GM12874 (cell line): ENCODE data around the gene NR2F1.

ENCODE experiments used
- TF ChIP-seq, protein P1 (sequence below): IDR thresholded peaks from 2 replicates; pipeline ENCODE4 v1.5.1; 2011; ENCODE audit warnings: low read depth, mild to moderate bottlenecking, control low read depth, low read length, moderate library complexity; ENCODE audit not compliant: insufficient read depth

The NR2F1 gene

GRCh38 chr5:93587597-93588351 is 4.8 kb downstream of the NR2F1 start:
- TF ChIP-seq, protein P1, sequence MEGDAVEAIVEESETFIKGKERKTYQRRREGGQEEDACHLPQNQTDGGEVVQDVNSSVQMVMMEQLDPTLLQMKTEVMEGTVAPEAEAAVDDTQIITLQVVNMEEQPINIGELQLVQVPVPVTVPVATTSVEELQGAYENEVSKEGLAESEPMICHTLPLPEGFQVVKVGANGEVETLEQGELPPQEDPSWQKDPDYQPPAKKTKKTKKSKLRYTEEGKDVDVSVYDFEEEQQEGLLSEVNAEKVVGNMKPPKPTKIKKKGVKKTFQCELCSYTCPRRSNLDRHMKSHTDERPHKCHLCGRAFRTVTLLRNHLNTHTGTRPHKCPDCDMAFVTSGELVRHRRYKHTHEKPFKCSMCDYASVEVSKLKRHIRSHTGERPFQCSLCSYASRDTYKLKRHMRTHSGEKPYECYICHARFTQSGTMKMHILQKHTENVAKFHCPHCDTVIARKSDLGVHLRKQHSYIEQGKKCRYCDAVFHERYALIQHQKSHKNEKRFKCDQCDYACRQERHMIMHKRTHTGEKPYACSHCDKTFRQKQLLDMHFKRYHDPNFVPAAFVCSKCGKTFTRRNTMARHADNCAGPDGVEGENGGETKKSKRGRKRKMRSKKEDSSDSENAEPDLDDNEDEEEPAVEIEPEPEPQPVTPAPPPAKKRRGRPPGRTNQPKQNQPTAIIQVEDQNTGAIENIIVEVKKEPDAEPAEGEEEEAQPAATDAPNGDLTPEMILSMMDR = no peak

- TF ChIP-seq, protein P1 = no peak
Observed at GRCh38 chr5:93588352-93589151, 5.5 kb downstream of the NR2F1 start.

DNA sequence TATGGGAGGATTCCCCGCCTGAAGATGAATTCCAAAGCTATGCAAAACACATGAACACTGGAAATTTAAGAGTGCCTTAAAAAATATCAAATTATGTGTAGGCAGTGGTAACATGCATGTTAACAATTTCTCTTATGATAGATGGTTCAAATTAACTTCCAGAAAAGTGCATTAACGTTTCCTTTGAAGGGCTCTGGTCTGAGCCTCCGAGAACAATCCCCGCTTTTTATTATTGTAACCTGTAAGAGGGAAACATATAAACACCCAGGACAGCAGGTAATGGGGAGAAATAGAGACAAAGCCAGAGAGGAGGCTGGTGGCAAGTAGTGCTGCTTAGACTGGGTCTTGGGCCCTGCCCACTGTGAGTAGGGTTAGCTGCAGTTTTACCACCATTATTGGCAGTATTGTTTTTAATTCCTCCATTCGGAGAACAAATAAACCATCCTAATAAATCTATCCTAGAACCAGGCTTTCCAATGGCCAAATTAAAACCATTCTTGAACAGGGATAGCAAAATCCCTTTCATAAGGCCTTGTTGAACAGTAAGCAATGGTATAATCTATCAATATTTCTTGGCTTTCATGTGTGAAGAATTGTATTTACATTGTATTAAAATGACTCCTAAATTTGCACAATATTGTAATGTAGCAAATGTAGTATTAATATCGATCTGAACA is 6.3 kb downstream of the NR2F1 start:
- TF ChIP-seq, protein P1 = no peak

- TF ChIP-seq, protein P1 = no peak
Observed at GRCh38 chr5:93589829-93590215, 6.8 kb downstream of the NR2F1 start.

DNA sequence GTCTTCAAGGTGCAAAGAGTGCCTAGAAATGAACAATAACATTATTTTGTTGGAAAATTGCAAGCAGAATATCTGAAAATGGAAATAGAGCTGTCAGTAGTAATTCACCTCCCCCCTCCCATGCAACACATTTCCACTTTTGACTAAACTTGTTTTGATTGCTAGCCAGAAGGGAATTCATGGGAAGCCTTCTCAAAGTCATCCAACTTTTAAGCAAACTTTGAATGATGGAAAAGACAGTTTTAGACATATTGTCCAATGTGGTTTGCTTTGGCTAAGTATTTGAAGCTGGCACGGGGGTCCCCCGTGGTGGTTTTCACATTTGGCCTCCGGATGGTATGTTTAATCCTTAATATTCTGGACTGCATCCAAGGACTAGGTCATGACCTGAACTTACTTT is 7.5 kb downstream of the NR2F1 start:
- TF ChIP-seq, protein P1 = no peak

DNA sequence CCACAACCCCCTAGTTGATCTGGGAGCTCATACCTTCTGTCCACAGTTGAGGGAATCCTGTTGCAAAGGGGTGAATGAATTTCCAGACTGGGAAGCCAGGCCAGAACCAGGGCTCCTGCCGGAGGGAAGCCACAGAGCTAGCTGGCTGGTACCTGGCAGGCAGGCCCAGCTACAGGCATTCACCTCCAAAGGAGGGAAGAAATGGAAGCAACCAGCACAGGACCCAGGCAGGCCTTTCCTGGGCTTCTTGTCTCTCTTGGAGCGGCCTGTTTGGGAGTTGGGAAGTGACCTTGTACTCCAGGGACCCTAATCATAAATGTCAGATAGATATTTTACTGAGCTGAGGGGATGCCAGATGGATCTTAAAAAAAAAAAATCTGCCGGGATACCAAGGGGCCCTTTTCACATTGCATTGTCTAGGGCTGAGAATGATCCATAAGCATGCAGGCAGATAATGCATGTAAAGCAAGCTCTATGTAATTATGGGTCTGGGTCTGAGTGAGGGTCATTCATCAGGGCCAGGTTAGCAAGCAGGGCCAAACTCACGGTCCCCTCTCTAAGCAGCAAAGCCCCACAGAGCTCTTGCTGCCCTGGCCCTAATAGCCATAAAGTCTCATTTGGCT is 8.4 kb downstream of the NR2F1 start:
- TF ChIP-seq, protein P1 = no peak

GRCh38 chr5:93592883-93593282 is 9.9 kb downstream of the NR2F1 start:
- TF ChIP-seq, protein P1 = no peak
